NCI-H1436 treated with DMSO at 0.1 percent for 48 hours (cell line): Measurements from ENCODE around the gene LRCOL1.
A peak's percentile ranks its signal among the peaks of the same experiment; 100 is the strongest.
"Not testable (repeated sequence)": the region's sequence is repeated elsewhere in the genome, so short reads cannot be mapped to it uniquely, and the experiment has no call there.

Experiments
- DNase-seq: peaks from one replicate; lab custom pipeline; 2025; lab: John Stamatoyannopoulos, UW

The LRCOL1 gene

GRCh38 chr12:132600048-132601032, 10.0 kb downstream of the LRCOL1 start:
- DNase-seq, result no peak

- not testable (repeated sequence) for DNase-seq
Observed at GRCh38 chr12:132599502-132599901, 10.9 kb downstream of the LRCOL1 start.

DNA sequence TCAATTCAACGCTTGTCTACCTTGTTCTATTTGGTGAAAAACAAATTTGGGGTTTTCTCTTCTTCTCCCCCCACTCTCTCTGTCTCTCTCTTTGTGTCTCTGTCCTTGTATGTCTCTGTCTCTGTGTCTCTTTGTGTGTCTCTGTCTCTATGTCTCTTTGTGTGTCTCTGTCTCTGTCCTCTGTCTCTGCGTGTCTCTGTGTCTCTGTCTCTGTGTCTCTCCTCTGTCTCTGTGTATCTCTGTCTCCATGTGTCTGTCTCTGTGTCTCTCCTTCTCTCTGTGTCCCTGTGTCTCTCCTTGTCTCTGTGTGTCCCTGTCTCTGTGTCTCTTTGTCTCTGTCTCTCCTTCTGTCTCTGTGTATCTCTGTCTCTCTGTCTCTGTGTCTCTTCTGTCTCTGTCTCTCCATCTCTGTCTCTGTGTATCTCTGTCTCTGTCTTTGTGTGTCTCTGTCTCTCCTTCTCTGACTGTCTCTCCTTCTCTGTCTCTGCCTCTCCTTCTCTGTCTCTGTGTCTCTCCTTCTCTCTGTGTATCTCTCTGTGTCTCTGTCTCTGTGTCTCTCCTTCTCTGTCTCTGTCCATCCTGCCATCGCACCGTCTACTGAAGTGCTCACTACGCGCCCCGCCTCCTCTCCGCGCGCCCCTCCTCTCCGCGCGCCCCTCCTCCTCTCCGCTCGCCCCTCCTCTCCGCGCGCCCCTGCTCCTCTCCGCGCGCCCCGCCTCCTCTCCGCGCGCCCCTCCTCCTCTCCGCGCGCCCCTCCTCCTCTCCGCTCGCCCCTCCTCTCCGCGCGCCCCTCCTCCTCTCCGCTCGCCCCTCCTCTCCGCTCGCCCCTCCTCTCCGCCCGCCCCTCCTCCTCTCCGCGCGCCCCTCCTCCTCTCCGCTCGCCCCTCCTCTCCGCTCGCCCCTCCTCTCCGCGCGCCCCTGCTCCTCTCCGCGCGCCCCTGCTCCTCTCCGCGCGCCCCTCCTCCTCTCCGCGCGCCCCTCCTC, 12.8 kb downstream of the LRCOL1 start:
- DNase-seq, result no peak

DNA sequence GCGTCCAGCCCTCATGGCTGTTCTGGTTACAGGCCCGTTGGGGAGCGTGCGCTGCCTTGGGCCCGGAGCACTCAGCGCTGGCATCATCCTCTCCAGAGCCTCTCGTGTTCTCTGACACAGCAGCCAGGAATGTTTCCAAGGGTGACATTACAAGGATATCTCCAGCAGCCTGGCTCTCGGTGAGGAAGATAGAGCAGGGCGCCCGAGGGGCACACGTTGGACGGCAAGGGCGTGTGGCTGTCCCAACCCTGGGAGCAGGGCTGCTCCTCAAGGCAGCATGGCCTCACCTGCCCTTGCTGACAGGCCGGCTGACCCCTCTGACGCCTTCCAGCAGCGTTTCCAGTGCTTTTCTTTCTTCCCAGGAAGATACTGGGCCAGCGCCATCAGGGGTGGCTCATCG, 14.4 kb downstream of the LRCOL1 start:
- no peak for DNase-seq

GRCh38 chr12:132595183-132595582, 15.2 kb downstream of the LRCOL1 start:
- DNase-seq, result no peak

DNA sequence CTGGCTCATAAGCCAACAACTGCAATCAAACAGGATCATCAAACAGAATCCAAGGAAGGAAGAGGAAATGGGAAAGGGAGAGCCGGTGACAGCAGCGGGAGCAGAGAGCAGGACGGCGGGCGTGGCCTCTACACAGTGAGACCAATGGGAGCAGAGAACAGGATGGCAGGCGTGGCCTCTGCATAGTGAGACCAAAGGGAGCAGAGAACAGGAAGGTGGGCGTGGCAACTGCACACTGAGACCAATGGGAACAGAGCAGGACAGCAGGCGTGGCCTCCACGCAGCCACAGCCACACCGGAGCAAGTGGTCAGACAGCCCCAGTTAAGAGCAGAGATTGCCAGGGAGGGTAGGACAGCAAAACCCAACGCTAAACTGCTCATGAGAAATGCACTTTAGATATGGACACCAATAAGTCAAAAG, 16.4 kb downstream of the LRCOL1 start:
- peak; percentile 82 for DNase-seq

DNA sequence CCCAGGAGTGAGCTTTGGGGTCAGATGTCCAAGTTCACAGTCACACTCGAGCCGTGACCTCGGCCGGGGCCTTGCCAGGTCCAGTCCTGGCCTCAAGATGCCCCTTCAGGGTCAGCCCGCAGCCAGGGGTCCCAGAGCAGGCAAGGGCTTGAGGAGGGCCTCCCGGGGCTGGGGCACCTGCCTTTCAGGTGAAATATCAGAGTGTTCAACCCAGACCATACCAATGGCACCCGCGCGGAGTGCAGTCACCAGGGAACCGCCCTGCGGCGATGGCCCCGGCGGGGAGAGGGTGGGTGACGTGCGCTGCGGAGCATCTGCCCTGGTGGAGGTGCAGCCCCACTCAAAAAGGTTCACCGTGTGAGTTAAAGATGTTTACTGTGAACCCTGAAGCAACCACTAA, 16.9 kb downstream of the LRCOL1 start:
- DNase-seq, result no peak

DNA sequence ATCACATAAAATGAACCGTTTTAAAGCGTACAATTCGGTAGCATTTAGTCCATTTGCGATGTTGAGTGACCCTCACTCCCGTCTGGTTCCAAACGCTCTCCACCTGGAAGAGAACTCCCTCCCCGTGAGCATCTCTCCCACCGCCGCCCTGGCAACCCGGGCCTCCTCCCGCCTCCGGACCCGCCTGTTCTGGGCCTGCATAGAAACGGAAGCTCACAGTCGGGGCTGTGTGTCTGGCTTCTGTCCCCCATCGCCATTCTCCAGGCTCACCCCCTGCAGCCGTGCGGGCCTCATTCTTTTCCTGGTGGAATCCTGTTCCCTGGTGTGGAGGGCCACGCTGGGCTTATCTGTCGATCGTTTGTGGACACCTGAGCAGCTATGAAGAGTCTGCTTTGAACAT, 17.3 kb downstream of the LRCOL1 start:
- no peak for DNase-seq

- no peak for DNase-seq
Observed at GRCh38 chr12:132592282-132592970, 18.0 kb downstream of the LRCOL1 start.

- DNase-seq, result no peak
Observed at GRCh38 chr12:132591107-132591935, 19.1 kb downstream of the LRCOL1 start.

DNA sequence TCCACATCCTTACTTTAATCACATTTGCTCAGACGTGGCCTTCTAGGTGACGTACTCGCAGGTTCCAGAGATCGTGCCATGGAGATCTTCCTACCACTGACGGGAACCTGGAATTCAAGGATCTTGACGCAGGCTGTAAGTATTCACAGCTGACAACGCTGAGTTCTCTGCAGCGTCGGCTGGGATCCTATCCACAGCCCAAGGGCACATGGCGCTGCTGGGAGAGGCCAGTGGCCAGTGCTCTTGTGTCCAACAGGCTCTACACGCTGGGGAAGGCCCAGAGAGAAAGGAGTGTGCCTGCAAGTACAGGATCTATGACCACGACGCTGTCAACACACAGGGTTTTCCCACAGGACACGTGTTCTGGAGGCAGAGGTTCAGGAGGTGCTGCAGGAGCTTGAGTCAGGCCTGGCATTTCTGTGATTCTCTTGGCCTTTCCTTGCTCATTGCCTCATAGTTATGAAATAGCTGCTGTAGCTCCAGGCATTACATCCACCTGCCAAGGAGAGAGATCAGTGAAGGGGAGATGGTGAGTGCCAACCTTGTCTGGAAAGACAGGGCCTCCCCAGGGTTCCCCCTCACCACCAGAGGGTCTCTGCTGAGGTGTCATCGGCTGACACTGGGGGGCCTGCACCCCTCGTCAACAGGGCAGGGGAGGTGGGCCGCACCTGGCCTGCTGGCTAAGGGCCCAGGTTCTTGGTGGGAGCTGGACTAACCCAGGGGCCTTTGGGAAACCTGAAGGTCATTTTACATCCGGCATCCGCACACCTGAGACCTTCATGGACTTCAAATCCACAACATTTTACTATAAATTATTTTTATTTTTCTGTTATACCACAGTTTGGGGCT, 21.3 kb downstream of the LRCOL1 start:
- DNase-seq, result no peak

GRCh38 chr12:132588319-132588718, 22.1 kb downstream of the LRCOL1 start:
- DNase-seq, result no peak

GRCh38 chr12:132587781-132588180, 22.6 kb downstream of the LRCOL1 start:
- no peak for DNase-seq

DNA sequence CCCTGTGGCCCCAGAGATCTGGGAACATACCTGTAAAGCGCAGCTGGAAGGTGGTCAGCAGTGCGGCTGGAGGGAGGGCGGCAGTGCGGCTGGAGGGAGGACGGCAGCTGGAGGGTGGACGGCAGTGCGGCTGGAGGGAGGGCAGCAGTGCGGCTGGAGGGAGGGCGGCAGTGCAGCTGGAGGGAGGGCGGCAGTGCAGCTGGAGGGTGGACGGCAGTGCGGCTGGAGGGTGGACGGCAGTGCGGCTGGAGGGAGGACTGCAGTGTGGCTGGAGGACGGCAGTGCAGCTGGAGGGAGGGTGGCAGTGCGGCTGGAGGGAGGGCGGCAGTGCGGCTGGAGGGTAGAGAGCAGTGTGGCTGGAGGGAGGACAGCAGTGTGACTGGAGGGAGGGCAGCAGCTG, 23.5 kb downstream of the LRCOL1 start:
- no peak for DNase-seq

DNA sequence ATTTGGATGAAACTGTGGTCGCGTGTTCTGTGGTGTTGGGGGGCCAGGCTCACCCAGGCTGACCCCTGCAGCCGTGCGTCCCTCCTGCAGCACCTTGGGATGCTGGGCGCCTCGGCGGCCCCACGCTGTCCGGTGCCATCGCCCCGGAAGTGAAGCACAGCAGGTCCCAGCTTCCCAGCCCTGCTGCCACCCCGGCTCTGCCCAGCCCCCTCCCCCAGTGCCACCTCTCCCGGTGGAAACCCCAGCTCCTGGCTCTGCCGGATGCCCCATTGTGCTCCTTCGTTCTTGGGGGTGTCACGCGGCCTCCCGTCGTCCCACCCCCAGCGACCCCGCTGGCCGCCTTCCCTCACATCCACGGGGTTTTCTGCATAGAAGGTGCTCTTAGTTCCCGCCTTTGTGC, 25.2 kb downstream of the LRCOL1 start:
- no peak for DNase-seq

GRCh38 chr12:132584429-132584828, 26.0 kb downstream of the LRCOL1 start:
- DNase-seq, result no peak

- DNase-seq, result no peak
Observed at GRCh38 chr12:132583736-132584135, 26.6 kb downstream of the LRCOL1 start.

DNA sequence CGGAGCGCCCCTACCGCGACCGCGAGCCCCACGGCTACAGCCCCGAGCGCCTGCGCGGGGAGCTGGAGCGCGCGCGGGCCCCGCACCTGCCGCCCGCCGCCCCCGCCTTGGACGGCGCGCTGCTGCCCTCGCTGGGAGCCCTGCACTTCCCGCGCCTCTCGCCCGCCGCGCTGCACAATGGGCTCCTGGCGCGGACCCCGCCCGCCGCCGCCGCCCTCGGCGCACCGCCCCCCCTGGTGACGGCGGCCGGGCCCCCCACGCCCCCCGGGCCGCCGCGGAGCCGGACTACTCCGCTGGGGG, 27.0 kb downstream of the LRCOL1 start:
- DNase-seq, result no peak

DNA sequence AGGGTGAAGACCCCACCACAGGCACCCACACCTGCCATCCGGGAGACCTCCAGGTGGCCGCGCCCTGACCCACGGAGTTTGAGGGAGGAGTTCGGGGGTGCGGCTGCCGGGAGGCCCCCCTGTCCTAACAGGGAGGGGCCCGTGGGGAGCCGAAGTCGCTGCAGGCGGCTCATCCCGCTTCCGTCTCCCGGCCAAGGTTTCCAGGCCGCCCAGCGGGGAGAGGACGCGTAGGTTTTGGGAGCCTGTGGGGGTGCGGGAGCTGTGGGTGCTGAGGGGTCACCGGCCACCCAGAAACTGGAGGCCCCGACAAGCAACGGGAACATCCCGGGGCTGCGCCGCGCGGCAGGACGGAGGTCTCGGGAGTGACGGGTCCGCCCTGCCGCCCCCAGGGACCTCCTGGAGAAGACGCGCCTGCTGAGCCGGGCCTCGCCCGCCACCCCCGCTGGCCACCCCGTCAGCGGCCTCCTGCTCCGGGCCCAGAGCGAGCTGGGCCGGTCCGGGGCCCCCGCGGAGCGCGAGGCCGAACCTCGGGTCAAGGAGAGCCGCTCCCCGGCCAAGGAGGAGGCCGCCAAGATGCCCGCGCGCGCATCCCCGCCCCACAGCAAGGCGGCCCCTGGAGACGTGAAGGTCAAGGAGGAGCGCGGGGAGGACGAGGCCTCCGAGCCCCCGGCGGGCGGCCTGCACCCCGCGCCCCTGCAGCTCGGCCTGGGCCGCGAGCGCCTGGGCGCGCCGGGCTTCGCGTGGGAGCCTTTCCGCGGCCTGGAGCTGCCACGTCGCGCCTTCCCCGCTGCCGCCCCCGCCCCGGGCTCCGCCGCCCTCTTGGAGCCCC, 27.6 kb downstream of the LRCOL1 start:
- no peak for DNase-seq

- DNase-seq, result no peak
Observed at GRCh38 chr12:132582058-132582420, 28.3 kb downstream of the LRCOL1 start.
